Measurements from ENCODE around the gene ADGRG2.
"Not testable (repeated sequence)": the region's sequence is repeated elsewhere in the genome, so short reads cannot be mapped to it uniquely, and the experiment has no call there.

Gene ADGRG2

DNA sequence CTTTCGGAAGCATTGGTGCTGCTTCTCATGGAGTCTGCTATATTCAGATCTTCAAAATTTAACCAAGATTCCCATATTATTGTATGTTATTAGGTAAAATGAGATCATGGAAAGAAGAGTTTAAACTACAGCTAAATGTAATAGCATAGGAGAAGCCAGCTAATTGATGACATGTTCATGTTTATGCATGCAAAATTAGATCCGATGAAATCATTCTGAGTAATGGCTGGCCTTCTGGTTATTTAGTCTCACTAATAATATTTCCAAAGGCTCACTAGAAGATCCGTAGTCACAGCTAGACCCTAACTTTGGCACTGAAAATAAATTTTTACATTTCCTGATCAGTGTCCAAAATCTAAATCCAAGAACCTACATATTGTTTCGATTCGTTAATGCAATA lies 118.5 kb downstream of the ADGRG2 start:
- no peak for DNase-seq

DNA sequence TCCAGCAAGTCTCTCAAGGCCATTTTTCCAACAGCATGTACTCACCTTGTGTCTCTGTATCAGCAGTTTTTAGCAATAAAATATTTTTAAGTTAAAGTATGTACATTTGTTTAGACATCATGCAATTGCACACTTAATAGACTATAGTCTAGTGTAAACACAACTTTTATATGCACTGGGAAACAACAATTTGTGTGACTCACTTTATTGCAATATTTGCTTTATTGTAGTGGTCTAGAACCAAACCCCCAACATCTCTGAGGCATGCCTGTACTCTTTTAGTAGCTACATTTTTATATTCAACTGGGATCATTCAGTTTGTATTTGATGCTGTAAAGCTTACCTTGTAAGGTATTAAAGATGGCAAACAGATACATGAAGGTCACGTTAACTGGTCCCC lies 123.6 kb downstream of the ADGRG2 start:
- no peak for DNase-seq

DNA sequence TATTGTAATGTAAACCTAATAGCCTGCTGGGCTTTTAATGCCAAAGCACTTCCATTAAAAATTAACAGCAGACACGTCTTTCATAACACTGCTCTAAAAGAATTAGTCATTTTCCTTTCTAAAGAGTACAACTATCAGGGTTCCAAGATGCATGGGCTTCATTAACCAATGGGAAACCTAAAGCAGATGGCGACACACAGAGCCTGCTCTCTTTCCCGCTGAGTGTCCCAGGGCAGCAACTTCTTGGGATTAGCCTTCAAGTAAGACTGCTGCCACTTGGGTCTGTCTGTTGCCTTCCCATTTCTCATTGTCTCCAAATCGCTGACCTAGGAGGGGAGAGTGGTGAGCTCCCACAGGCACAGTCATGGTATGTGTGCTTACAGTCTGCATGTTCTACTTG lies 124.4 kb downstream of the ADGRG2 start:
- no peak for DNase-seq

DNA sequence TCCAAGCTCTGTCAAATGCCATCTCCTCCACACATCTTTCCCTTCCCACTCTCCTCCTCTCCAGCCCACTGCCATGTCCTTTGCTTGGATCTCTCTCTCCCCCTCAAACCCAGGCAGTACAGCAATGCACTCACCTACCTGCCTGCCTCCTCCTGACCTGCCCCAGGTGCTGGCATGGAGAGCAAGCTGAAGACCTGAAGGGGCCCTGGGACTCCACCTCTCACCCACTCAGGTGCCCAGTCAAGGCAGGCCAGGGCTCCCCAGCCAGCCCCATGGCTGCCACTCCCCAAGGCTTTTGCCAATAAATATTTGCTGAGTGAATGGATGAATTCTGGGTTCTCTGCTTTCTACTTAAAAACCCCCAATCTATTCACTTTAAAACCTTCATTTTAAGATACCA lies 125.7 kb downstream of the ADGRG2 start:
- no peak for DNase-seq

DNA sequence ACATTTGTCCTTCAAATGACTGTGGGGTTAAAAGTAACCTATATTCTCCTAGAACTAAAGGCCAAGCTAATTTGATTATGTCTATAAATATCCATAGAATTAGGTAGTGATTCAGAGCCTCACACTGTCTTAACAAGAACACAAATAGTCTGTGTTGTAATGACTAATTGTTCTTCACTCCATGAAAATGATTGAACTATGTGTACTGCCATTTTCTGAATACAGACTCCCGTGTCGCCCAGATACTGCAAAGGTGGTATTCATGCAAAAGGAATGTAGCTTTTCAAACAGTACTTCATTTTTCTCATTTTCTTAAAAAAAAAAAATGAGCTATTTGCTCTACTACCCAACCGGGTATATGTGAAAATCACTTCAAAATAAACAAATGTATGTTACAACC lies 127.0 kb downstream of the ADGRG2 start:
- DNase-seq, result no peak

DNA sequence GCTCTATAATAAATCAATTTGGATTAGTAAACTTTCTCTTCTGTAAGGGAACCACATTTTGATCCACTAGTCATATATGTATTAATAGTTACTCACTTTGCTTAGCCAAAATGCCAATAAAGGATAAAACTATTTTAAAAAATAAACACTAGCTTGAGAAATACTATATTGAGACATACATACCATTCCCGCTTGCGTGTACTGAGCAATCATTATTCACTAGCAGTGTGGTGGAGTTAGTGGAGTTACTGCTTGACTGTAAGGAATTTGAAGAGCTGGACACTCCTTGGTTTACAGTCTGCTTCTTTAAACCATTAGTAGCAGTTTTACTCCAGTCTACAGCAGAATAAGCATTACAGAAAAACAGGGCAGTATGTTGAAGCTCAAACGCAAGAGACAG lies 127.6 kb downstream of the ADGRG2 start:
- no peak for DNase-seq

DNA sequence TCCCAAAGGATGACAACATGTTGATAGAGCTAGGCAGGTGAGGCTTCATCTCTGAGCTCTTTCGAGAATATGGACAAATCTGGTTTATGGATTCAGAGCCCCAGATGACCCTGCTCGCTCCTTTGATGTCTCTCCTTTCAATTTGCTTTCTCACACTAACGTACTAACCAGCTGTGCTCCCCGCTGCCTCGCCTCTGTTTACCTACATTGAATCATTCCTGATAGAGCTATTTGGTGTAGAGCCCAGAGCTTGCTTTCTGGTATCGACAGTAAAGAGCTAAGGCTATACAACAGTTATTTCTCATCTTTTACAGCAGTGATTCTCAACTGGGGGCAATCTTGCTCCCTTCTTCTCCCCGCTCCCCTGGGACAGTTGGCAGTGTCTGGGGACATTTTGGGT lies 129.4 kb downstream of the ADGRG2 start:
- no peak for DNase-seq

DNA sequence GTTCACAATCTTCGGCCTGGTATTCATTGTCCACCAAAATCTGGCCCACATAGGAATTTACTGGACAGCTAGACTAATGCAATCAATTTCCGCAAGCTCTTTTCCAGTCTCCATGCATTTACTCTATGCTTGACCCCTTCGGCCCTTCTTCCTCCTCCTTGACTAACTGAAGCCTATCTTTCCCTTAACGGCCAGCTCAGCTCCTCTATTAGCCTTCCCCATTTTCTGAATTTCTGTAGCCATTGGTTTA lies 137.2 kb downstream of the ADGRG2 start:
- no peak for DNase-seq

DNA sequence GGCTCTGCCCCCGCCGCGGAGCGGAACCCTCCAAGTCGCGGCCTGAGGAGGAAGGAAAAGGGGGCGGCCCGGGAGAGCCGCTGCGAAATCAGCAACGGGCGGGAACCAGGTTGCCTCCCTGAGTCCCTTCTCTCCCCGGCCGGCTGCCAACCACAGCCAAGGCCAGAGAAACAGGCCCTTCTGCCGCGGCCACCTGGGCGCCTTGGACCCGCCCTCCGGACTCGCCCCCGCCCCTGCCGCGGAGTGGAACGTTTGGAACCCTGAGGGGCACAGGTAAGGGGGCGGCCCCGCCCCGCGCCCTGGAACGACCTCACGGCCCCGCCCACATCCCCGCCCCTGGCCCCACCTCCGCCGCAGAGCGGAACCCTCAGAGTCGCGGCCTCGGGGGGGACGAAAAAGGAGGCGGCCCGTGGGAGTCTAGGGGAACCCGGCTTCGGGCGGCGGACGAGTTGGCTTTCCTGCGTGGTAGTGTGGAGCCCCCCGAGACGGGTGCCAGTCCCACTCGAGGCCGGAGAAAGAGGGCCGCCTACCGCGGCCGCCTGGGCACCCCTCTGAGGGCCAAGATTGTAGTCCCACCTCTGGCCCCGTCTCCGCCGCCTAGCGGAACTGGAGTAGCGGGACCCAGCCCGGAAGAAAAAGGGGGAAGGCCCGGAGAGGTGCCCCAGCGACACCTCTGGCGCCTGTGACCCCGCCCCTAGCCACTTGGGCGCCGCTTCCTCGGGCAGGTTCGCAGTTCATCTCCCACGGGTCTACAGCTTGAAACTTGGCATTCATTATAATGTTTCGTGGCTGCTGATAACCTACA lies 137.7 kb downstream of the ADGRG2 start:
- DNase-seq, result peak; percentile 73

DNA sequence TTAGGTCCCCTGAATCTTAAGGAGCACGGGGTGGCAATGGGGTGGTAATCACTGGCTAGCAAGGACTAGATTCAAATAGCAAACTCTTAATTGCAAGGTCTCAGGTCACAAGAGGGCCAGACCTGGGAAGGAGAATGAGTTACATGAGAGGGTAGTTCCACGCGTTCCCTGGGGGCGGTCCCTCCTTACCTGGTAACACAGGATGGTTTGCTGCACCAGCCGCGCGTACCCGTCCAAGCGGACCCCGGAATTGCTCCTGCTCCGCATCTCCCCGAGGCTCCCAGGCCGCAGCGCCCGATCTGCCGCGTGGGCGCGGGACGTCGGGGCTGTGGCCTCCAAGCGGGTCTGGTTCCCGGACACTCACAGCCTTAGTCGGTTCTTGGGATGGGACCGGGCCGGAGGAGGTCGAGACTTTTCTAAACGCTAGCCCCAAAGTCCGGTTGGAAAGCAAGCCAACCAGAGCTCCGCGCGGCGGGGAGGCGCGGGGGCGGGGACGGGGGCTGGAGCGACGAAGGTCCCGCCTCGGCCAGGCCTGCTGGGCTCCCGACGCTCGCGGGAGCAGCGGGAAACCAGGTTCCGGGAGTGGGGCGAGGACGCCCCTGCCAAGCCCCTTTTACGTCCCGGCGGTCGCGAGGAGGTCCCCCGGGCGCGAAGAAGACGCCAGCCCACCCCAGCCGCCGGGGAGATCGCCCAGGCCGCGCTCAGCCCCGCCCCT lies 138.4 kb downstream of the ADGRG2 start, which contains the start of gene PHKA2:
TSS of gene PHKA2 (minus strand) at position 449 of the 715 bp plus-strand sequence. CDS start at position 267, 182 bp downstream.
- peak; percentile 26 for DNase-seq

DNA sequence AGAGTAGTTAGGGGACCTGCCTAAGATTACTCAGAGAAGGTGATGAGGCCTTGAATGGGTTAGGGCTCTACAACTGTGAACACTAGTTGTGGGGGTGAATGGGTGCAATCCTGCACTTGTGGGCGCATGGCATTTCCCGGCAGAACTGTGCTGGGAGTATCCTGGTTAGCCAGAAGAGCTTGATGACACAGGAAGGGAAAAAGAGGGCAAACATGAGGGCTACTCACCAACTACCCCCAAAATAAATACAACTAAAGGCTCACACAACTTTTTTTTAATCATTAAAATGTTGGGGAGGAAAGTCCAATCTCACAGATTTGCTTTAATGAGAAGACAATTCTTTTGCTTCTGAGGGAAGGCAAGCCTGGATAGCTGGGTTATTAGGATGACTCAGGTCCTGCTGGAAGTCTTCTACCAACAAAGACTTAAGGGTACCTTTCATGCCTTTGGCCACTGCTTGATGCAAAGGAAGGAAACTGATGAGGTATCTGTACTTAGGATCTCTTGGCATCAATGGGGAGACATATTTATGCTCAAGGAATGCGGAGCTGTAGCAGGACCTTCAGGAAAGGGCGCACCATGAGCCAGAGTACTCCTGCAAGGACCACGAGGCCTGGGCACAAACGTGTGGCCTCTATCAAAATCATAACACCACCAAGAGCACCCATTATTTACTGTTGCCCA lies 141.0 kb downstream of the ADGRG2 start:
- DNase-seq, result no peak

DNA sequence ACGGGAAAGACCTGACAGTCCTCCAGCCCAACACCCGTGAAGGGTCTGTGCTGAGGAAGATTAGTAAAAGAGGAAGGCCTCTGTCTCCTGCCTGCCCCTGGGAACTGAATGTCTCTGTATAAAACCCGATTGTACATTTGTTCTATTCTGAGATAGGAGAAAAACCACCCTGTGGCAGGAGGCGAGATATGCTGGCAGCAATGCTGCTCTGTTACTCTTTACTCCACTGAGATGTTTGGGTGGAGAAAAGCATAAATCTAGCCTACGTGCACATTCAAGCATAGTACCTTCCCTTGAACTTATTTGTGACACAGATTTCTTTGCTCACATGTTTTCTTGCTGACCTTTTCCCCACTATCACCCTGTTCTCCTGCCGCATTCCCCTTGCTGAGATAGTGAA lies 142.0 kb downstream of the ADGRG2 start:
- not testable (repeated sequence) for DNase-seq

DNA sequence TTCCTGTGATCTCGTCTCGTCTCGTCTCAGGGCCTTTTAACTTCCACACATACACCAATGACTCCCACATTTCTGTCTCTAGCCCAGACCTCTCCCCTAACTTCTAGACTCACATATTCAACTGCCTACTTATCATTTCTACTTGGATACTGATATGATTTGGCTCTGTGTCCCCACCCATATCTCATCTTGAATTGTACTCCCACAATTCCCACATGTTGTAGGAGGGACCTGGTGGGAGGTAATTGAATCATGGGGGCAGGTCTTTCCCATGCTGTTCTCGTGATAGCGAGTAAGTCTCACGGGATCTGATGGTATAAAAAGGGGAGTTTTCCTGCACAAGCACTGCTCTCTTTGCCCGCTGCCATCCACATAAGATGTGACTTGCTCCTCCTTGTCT lies 147.3 kb downstream of the ADGRG2 start:
- no peak for DNase-seq

DNA sequence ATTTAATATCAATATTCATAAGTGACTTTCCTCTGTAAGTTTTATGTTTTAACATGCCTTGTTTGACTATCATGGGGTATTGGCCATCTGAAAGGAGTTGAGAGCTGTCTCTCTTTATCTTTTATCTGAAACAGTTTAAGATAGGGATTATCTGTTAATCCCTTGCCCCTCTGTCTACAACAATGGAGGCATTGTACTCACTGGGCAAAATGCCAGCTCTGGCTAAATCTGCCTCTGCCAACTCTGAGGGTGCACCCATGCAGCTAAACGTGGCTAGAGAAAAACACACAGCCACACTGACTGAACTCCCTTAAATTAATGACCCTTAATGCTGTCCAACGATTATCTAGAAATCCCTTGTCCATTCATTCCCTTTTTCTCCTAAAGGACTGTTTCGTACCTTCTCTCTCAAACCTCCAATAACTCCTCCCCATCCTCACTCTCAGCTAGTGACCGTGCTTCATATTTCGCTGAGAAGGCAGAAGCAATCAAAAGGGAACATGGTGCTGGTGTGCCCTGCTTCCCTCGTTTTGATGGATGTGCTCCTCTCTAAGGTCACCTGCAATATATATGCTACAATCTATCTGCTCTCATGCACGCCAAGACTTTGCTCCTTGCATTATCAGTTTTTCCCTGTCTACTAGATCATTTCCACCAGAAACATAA lies 148.6 kb downstream of the ADGRG2 start:
- no peak for DNase-seq

DNA sequence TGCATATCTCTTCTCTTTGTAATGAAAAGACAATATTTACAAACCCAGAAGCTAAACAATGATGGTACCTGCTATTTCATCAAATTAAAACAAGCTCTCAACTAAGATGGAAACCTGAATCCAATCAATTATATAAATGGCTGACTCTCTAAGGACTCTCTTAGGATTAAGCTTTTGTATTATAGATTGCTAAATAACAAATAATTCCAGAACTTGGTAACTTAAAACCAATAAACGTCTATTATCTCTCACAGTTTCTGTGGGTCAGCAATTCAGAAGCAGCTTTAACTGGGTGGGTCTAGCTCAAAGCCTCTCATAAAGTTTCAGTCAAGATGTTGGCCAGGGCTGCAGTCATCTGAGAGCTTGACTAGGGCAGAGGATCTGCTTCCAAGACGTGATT lies 150.8 kb downstream of the ADGRG2 start:
- DNase-seq, result no peak

DNA sequence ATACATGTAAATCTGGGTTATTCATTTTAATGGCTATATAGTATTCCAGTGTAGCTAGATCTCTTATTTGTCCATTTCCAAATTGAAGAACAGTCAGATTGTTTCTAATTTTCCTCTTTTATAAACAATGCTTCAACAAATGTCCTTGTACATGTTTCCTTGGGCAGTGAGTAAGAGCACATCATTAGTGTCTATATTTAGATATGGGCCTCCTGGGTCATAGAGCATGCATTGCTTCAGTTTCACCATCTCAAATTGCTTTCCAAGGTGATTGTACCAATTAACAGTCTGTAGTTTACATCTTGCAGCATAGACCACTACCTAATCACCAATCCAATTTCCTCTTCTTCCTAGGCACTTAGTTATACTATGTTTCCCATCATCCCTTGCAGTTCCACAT lies 151.8 kb downstream of the ADGRG2 start:
- DNase-seq, result no peak

DNA sequence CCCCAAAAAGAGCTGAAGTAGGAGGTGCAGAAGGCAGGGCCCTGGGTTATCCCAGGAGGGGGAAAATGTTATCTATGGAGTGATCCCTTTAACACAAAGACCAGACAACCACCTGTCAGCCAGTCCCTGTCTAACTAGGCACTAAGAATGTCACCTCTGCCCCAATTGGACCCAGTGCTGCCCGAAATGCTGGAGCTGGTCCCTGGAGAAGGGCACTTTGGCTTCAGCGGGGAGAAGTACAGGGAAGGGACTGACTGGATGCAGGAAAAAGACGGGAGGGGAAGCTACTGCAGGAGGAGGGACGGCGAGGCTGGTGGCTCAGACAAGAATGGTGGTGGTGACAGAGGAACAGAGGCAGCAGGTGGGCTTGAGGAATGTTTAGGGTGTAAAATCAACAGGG lies 155.6 kb downstream of the ADGRG2 start:
- no peak for DNase-seq

DNA sequence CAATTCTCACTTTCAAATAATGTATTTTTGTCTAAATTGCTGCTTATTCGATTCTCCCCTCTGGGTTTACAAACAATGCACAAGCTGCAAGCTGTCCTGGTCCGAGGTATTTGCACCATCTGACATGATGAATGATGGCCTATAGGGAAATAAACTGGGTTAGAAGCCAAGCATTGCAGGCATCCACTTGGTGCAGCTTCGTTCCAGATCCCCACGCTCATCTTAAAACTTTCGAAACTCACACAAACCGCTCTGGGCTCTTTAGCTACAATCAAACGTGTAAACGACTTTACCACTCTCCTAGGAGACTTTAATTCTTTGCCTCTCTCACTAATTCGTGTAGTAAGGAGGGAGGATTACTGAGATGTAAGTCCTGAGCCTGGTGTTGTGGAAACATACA lies 157.4 kb downstream of the ADGRG2 start:
- no peak for DNase-seq

DNA sequence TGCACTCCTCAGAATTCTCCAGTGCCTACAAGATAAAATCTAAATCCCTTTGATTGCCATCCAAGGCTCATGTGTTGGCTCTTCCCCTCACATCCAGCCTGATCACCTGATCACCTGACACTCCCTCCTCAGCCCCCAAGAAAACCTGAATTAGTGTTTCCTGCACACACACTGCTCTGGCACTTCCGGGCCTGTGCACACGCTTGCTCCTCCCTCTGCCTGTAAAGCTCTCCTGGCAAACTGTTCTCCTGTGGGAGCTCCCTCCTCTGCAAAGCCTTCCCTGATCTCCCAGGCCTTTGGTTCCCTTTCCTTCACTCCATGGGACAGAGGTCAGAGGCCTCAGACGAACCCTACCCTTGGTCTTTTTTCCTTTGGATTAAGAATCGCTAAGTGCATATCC lies 158.2 kb downstream of the ADGRG2 start:
- DNase-seq, result no peak

DNA sequence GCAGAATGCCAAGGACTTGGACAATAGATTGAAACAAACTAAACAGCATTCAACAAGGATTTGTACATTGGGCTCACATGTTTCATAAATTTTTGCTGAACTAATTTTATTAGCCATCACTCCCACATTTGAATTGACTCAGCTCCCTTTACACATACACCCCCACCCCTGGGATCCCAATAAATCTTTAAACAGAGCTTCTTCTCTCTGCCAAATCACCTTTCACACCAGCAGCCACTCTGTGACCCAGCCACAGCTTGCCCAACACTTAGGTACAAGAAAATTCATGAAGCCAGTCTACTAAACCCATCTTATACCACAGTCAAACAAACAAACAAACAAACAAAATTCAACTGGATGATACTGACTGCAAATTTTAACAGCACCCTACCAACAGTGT lies 159.9 kb downstream of the ADGRG2 start:
- no peak for DNase-seq

DNA sequence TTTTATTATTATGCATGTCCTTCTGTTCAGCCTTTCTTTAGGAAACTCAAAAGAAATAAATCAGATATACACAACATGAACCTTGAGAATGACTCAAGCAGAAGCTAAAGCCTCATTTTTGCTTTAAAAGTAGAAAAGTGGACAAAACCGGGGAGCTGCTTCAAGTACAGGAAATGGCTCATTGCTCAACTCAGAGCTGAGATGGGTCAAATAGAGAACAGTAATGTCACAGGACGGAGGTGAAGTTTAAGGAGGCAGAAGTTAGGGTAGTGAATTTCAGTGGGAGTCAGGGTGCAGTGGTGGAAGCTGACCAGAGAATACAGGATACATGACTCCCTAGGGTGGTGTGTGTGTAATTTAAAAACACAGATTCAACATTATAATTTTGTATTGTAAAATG lies 160.6 kb downstream of the ADGRG2 start:
- DNase-seq, result no peak

DNA sequence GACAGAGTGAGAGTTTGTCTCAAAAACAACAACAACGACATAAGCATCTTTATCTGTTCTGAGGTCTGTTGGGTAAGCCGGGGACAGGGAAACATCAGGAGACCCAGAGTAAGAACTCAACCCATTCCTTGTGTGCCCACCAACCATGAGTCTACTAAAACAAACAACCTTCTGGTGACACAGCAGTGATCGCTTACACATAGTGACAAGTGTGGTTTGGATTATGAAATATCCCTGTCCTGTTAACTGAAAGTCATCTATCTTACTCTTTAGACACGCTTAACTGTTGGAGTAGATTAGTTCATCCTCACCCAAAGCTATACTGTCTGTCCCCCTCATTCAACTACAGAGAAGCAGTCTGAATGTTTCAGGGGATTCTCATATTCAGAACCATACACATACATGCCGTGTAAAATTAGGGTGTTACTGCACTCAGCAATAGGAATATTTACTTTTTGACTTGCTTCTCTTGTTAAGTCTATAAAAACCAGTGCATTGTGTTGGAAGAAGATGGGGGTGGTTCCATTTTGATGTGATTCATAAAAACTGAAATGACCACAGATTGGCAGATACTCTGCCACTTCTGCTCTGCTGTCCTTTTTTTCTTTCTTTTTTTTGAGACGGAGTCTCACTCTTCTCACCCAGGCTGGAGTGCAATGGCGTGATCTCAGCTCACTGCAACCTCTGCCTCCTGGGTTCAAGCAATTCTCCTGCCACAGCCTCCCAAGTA lies 165.8 kb downstream of the ADGRG2 start:
- no peak for DNase-seq

DNA sequence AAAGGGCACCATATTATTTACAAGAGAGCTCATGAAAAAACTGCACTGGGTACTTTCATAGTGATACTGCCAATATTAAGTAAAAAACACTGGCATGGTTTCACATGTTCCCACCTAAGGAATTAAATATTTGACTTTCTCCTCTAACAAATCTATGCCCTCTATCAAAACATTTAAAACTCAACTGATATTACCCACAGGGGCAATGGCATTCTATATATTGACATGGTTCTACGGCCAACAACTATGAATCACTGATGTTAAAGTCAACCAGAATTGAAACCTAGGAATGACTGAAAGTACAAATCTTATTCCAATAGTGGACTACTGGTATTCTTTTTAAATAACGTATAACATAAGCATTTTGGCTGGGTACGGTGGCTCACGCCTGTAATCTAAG lies 166.6 kb downstream of the ADGRG2 start:
- no peak for DNase-seq

All from activated gamma-delta T cell (primary cell).